ENCODE measurements around the gene TXNDC8. TPM values are rescaled to one million over a fixed set of nuclear protein-coding genes. Genes with fewer than 3 reads are reported as not detected.

The TXNDC8 gene
- total RNA-seq, 2 donors from 2014 or later: not detected

DNA sequence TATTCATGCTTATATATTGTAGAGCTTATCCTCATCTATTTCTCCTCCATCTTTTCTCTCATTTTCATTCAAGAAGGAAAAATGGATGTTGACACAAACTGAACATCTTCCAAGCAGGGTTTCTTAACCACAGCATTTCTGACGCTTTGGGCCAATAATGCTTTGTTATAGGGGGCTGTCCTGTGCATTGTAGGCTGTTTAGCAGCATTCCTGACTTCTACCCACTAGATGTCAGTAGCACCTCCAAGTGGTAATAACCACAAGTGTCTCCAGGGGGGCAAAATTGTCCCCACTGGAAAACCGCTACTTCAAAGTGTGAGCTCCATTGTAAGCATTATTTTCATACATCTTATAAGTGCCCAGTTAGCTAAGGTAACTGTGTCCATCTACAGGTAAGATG, 2.6 kb upstream of the TXNDC8 start:
- Mint-ChIP-seq H3K36me3 (ENCODE audit: low read depth) (no peaks in the 10 kb centered on the region), H3K4me1 (no peaks in the 10 kb centered on the region), H3K4me3 (no peak overlapping the region), H3K27ac (no peak overlapping the region), H3K27me3 (peaks cover 14% of the 10 kb centered on the region)
- H3K9me3 ChIP-seq (ENCODE audit: control insufficient read depth, low read length, poor library complexity, severe bottlenecking): no peaks in the 10 kb centered on the region
- no peak for ATAC-seq
- DNase-seq: no peak

DNA sequence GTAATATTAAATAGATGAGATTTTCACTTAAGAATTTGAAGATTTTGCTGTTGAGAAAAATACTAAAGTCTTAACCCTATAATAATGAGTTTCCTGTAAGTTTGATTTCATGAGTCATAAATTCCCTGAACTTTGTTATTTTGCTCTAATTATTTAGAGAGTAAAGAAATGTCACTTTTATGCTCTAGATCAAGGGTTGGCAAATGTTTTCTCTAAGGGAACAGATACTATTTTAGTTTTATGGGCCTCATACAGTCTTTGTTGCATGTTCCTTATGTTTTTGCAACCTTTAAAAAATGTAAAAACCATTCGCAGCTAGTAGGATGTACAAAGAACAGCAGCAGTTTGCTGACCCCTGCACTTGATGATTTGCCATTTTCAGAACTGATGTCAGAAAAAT, 480 bp upstream of the TXNDC8 start:
- Mint-ChIP-seq H3K4me3 (no peak overlapping the region), H3K27ac (no peak overlapping the region), H3K4me1 (no peaks in the 10 kb centered on the region), H3K27me3 (peaks cover 18% of the 10 kb centered on the region), H3K36me3 (ENCODE audit: low read depth) (no peaks in the 10 kb centered on the region)
- DNase-seq (no peak), ATAC-seq (no peak)
- no peaks in the 10 kb centered on the region for H3K9me3 ChIP-seq (ENCODE audit: control insufficient read depth, low read length, poor library complexity, severe bottlenecking)

GRCh38 chr9:110336363-110336762, 1.3 kb downstream of the TXNDC8 start:
- Mint-ChIP-seq H3K4me1 (no peaks in the 10 kb centered on the region), H3K4me3 (no peak overlapping the region), H3K27me3 (peaks cover 21% of the 10 kb centered on the region), H3K36me3 (ENCODE audit: low read depth) (no peaks in the 10 kb centered on the region), H3K27ac (no peak overlapping the region)
- ATAC-seq: no peak
- DNase-seq: no peak
- no peaks in the 10 kb centered on the region for H3K9me3 ChIP-seq (ENCODE audit: control insufficient read depth, low read length, poor library complexity, severe bottlenecking)

DNA sequence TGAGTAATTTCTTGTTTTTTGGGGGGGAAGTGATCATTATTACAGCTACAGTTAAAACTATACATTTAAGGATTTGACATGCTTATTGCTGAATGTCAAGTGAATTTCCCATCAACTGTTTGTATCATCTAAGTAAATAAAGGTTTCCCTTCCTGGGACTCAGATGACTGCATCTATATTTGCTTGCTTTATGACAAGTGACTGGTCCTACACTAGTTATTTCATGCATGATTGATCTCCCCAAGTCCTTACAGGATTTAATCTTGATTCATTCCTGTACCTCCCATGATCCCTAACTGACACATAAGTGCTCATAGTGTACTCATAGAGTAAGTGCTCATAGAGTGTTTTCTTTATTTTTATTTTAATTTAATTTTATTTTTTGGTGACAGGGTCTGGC, 2.8 kb downstream of the TXNDC8 start:
- DNase-seq: no peak
- H3K9me3 ChIP-seq (ENCODE audit: control insufficient read depth, low read length, poor library complexity, severe bottlenecking): no peaks in the 10 kb centered on the region
- Mint-ChIP-seq H3K27me3 (peaks cover 16% of the 10 kb centered on the region), H3K27ac (no peak overlapping the region), H3K36me3 (ENCODE audit: low read depth) (no peaks in the 10 kb centered on the region), H3K4me3 (no peak overlapping the region), H3K4me1 (no peaks in the 10 kb centered on the region)
- no peak for ATAC-seq

GRCh38 chr9:110334183-110334582, 3.5 kb downstream of the TXNDC8 start:
- H3K9me3 ChIP-seq (ENCODE audit: control insufficient read depth, low read length, poor library complexity, severe bottlenecking): no peaks in the 10 kb centered on the region
- H3K27ac Mint-ChIP-seq: no peak overlapping the region
- H3K4me3 Mint-ChIP-seq: no peak overlapping the region
- DNase-seq: no peak
- no peak for ATAC-seq
- H3K27me3 Mint-ChIP-seq: peaks cover 16% of the 10 kb centered on the region
- no peaks in the 10 kb centered on the region for H3K4me1 Mint-ChIP-seq
- H3K36me3 Mint-ChIP-seq (ENCODE audit: low read depth): no peaks in the 10 kb centered on the region

DNA sequence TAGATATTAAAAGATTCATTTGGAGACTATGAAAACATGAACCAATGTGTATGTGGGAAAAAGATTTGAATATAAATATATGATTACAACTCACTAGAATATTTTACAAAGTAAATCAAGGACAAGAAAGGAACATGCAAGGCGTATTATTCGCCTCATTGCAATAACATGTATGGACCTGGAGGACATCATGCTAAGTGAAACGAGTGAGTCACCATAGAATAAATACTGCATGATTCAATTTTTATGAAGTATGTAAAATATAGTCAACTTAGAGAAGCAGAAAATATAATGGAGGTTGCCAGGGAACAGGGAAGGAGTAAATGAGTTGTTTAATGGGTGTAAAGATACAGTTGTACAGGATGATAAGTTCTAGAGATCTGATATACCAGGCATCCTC, 4.9 kb downstream of the TXNDC8 start:
- DNase-seq (no peak), ATAC-seq (no peak)
- Mint-ChIP-seq H3K27me3 (peaks cover 16% of the 10 kb centered on the region), H3K4me3 (no peak overlapping the region), H3K36me3 (ENCODE audit: low read depth) (no peaks in the 10 kb centered on the region), H3K4me1 (no peaks in the 10 kb centered on the region), H3K27ac (no peak overlapping the region)
- H3K9me3 ChIP-seq (ENCODE audit: control insufficient read depth, low read length, poor library complexity, severe bottlenecking): no peaks in the 10 kb centered on the region

DNA sequence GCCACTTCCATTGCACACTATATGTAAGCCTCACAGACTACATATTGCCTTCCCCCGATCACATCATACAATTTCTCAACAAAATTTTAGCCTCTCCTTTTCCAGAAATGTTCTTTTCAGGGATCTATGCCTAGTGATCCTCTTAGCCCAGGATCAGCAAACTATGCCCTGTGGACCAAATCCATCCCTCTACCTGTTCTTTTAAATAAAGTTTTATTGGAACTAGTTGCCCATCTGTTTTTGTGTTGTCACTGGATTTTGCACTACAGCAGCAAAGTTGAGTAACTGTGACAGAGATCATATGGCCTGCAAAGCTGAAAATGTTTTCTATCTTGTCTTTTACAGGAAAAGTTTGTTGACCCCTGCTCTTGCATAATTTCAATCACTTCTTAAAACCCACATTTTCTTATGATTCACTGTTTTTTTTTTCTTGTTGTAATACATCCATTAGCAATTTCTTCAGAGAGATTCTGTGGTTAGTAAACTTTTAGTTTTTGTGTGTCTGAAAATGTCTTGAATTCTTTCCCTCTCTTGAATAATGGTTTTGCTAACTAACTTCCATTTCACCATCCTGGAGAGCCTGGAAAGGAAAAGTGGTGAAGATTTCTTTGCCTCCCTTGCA, 7.1 kb downstream of the TXNDC8 start:
- no peaks in the 10 kb centered on the region for H3K9me3 ChIP-seq (ENCODE audit: control insufficient read depth, low read length, poor library complexity, severe bottlenecking)
- Mint-ChIP-seq H3K27me3 (peaks cover 10% of the 10 kb centered on the region), H3K36me3 (ENCODE audit: low read depth) (no peaks in the 10 kb centered on the region), H3K4me1 (no peaks in the 10 kb centered on the region), H3K4me3 (no peak overlapping the region), H3K27ac (no peak overlapping the region)
- no peak for ATAC-seq
- DNase-seq: no peak

DNA sequence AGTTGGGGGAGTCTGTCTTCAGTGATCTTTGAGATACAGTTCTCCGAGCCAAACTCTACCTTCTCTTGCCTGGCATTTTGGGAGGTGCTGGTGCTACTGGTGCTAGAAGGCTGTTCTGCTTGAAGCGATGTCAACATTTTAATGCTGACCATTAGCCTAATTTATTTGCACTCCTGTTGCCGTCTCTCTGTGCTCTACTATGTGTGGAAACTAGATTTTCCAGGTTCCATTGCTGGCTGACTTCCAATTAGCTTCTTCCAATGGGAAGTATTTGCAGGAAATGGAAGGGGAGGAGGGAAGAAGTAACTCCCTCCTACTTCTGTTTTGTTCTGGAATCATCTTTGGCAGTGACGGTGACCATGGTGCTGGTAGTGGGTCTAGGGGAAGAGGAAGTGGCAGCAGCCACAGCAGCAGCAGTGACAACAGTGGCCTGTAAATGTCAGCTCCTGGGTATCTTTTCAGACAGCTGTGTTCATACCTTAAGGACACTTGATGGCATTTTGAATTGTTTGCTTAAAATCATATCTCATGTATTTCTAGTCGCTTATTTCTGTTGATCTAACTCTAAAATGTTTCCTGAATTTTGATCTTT, 7.9 kb downstream of the TXNDC8 start:
- ATAC-seq (no peak), DNase-seq (no peak)
- Mint-ChIP-seq H3K36me3 (ENCODE audit: low read depth) (no peaks in the 10 kb centered on the region), H3K4me1 (no peaks in the 10 kb centered on the region), H3K27me3 (peaks cover 5% of the 10 kb centered on the region), H3K27ac (no peak overlapping the region), H3K4me3 (no peak overlapping the region)
- no peaks in the 10 kb centered on the region for H3K9me3 ChIP-seq (ENCODE audit: control insufficient read depth, low read length, poor library complexity, severe bottlenecking)

- Mint-ChIP-seq H3K4me3 (no peak overlapping the region), H3K36me3 (ENCODE audit: low read depth) (no peaks in the 10 kb centered on the region), H3K27me3 (peaks cover 5% of the 10 kb centered on the region), H3K4me1 (no peaks in the 10 kb centered on the region), H3K27ac (no peak overlapping the region)
- no peak for DNase-seq
- no peak for ATAC-seq
- no peaks in the 10 kb centered on the region for H3K9me3 ChIP-seq (ENCODE audit: control insufficient read depth, low read length, poor library complexity, severe bottlenecking)
Measured at GRCh38 chr9:110328763-110329162, 8.9 kb downstream of the TXNDC8 start.

DNA sequence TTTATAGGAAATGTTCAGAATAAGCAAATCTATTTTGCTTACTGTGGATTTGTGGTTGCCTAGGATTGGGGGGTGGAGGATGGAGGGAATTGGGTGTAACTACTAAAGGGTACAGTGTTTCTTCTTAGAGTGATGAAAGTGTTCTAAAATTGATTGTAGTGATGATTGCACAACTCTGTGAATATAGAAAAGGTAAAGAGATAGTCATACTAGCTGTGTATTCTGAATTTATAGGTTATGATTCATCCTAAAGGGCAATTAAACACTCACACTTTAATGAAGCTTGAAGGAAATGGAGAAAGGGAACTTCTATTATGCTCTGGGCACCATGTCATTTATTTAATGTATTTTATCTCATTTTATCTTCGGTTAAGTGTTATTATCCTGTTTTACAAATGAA, 9.9 kb downstream of the TXNDC8 start:
- DNase-seq (no peak), ATAC-seq (no peak)
- no peaks in the 10 kb centered on the region for H3K36me3 Mint-ChIP-seq (ENCODE audit: low read depth)
- H3K4me1 Mint-ChIP-seq: no peaks in the 10 kb centered on the region
- H3K4me3 Mint-ChIP-seq: no peak overlapping the region
- H3K27me3 Mint-ChIP-seq: no peaks in the 10 kb centered on the region
- H3K9me3 ChIP-seq (ENCODE audit: control insufficient read depth, low read length, poor library complexity, severe bottlenecking): no peaks in the 10 kb centered on the region
- H3K27ac Mint-ChIP-seq: no peak overlapping the region

DNA sequence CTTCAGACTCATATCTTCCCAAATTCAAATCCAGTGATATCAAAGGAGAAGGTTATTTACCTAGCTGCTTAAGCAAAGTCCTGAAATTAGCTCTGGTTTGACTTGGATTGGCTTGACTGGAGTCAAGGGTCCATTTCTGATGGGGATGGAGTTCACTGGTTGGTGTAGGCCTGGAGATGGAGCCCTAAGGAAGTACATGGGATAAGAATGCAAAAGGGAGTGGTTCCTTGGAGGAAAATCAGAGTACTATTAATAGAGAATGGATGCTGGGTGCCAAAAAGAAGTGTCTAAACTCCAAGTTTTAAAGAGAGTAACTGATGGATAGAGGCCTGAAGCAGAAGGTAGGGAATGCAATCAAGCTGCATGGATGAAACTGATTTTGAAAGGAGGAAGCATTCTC, 13.8 kb downstream of the TXNDC8 start:
- H3K4me1 Mint-ChIP-seq: no peaks in the 10 kb centered on the region
- ATAC-seq: no peak
- no peaks in the 10 kb centered on the region for H3K9me3 ChIP-seq (ENCODE audit: control insufficient read depth, low read length, poor library complexity, severe bottlenecking)
- no peaks in the 10 kb centered on the region for H3K36me3 Mint-ChIP-seq (ENCODE audit: low read depth)
- no peak for DNase-seq
- H3K4me3 Mint-ChIP-seq: no peak overlapping the region
- peaks cover 6% of the 10 kb centered on the region for H3K27me3 Mint-ChIP-seq
- no peak overlapping the region for H3K27ac Mint-ChIP-seq

DNA sequence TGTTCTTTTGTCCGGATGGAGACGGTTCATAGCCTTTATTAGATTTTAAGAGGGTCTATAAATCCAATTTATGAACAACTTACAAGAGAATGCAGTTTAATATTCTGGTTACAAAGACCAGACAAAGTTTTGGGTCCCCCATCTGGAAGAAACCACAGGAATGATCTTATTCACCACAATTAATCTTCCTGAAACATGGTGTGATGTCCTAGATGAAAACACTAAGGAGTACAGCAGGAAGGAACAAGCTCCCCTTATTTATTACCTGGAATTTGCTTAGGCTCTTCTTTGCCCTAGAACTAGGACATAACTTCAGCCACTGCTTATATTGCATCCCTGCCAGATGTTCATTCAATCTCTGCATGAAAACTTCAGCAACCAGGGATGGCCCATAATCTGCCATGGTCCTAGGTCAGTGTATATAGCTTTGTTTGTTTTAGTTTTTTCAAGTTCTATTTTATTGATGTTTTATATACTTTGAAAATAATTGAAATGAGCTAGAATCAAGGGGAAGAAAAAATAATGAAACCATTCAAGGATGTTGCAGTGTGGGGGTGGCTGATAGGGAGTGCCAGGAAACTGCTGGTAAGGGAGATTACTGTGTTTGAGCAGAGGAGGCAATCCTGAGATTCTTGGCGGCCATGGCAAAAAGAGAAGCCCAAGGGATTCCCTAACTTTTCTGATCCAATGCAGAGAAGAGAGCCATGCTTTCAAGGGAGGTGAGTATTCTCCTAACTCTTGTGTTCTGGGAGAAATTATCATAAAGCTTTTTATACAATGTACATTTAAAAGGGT, 16.8 kb downstream of the TXNDC8 start:
- Mint-ChIP-seq H3K27ac (no peak overlapping the region), H3K36me3 (ENCODE audit: low read depth) (no peaks in the 10 kb centered on the region), H3K4me1 (peaks cover 9% of the 10 kb centered on the region), H3K4me3 (no peak overlapping the region), H3K27me3 (peaks cover 15% of the 10 kb centered on the region)
- no peaks in the 10 kb centered on the region for H3K9me3 ChIP-seq (ENCODE audit: control insufficient read depth, low read length, poor library complexity, severe bottlenecking)
- ATAC-seq (no peak), DNase-seq (no peak)

DNA sequence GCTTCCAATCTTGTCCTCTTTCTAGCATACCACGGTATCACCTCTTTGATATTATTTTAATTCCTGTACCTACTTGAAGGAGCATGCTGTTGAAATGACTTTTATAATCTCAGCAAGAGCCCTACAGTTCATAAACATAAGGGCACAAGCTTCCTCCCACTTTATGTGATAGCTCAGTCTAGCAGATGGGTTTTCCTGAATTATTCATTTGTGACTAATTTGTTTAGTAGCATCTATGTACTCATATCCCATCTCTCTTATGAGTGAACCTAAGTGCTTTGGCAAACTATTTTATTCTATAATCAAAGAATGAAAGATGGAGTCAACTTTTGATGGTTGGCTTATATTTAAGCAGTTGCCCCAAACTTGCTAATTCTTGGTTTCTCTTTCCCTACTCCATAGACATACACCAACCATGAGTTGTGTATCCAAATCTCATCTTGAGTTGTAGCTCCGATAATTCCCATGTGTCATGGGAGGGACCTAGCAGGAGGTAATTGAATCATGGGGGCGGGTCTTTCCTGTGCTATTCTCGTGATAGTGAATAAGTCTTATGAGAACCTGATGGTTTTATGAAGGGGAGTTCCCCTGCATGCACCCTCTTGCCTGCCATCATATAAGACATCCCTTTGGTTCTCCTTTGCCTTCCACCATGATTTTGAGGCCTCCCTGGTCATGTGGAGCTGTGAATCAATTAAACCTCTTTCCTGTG, 17.7 kb downstream of the TXNDC8 start:
- no peak for ATAC-seq
- H3K4me3 Mint-ChIP-seq: no peak overlapping the region
- DNase-seq: no peak

More for the DNA sequence above, 17.7 kb downstream of the TXNDC8 start:
- Mint-ChIP-seq H3K27ac (no peak overlapping the region), H3K4me1 (peaks cover 9% of the 10 kb centered on the region), H3K27me3 (peaks cover 15% of the 10 kb centered on the region), H3K36me3 (ENCODE audit: low read depth) (no peaks in the 10 kb centered on the region)
- H3K9me3 ChIP-seq (ENCODE audit: control insufficient read depth, low read length, poor library complexity, severe bottlenecking): no peaks in the 10 kb centered on the region
